HepG2 (cell line): ENCODE measurements around the gene SERPINB6. TPM values are rescaled to one million over a fixed set of nuclear protein-coding genes. Genes with fewer than 3 reads are reported as not detected.

Experiments
- BHLHE40 ChIP-seq: IDR thresholded peaks from 2 replicates; pipeline ENCODE4 v1.6.1; 2011; ENCODE audit warnings: low read length, improper control_type of control experiment
- ETS1 ChIP-seq: sonication (generic); formaldehyde crosslinking; IDR thresholded peaks from 2 replicates; pipeline ENCODE4 v1.4.0; 2020; ENCODE audit warnings: missing genetic modification reagents
- HDAC2 ChIP-seq: sonication (generic); formaldehyde crosslinking; IDR thresholded peaks from 2 replicates; pipeline ENCODE4 v1.4.0; 2020; ENCODE audit warnings: missing genetic modification reagents
- TOE1 ChIP-seq: sonication (generic); formaldehyde crosslinking; IDR thresholded peaks from 2 replicates; pipeline ENCODE4 v1.4.0; 2020; ENCODE audit warnings: mild to moderate bottlenecking, missing genetic modification reagents
- ZNF160 ChIP-seq: sonication (generic); formaldehyde crosslinking; IDR thresholded peaks from 2 replicates; pipeline ENCODE4 v1.8.0; 2022; ENCODE audit warnings: mild to moderate bottlenecking, inconsistent platforms, missing genetic modification reagents
- ZNF557 ChIP-seq: sonication (generic); formaldehyde crosslinking; IDR thresholded peaks from 2 replicates; pipeline ENCODE4 v1.4.0; 2020; ENCODE audit warnings: missing genetic modification reagents
- ZNF619 ChIP-seq: sonication (generic); formaldehyde crosslinking; IDR thresholded peaks from 2 replicates; pipeline ENCODE4 v1.4.0; 2020; ENCODE audit warnings: mild to moderate bottlenecking, missing genetic modification reagents
- polyA plus RNA-seq, 8 experiments: library from polyadenylated mRNA; depleted of rRNA in 3 of 8; stranded (reverse) in 7 of 8; unstranded in 1 of 8; fragments of >200 nt; fragmentation: Illumina TruSeq in 4 of 8; extraction: Trizol in 4 of 8; gene quantifications; 2 replicates each; pipeline versions ENCODE4 v1.2.1 to v1.2.3, GENCODE V29; 2011 to 2016; ENCODE audit warnings: low read depth in 4 of 8, missing spikeins in 1 of 8, mixed read lengths in 1 of 8; ENCODE audit not compliant: insufficient read depth in 1 of 8
- total RNA-seq, 5 experiments: library from RNA; depleted of rRNA; stranded (reverse); fragments of >200 nt; fragmentation: Illumina TruSeq; extraction: Trizol; gene quantifications; 2 replicates each; pipeline ENCODE4 v1.2.3, GENCODE V29; 2016; ENCODE audit warnings: low read depth in 1 of 5
- TF ChIP-seq, protein P1 (sequence below): sonication (generic); formaldehyde crosslinking; IDR thresholded peaks from 2 replicates; pipeline ENCODE4 v1.4.0; 2020; ENCODE audit warnings: missing genetic modification reagents
- TF ChIP-seq, protein P2 (sequence below): sonication (generic); formaldehyde crosslinking; IDR thresholded peaks from 2 replicates; pipeline ENCODE4 v1.5.1; 2020; ENCODE audit warnings: mild to moderate bottlenecking, missing genetic modification reagents, borderline replicate concordance
- TF ChIP-seq, protein P3 (sequence below): conservative IDR thresholded peaks from 2 replicates; pipeline ENCODE4 v1.6.1; 2018; ENCODE audit warnings: missing genetic modification reagents
- TF ChIP-seq, protein P4 (sequence below): sonication (generic); formaldehyde crosslinking; IDR thresholded peaks from 2 replicates; pipeline ENCODE4 v1.5.1; 2020; ENCODE audit warnings: mild to moderate bottlenecking, moderate library complexity, missing genetic modification reagents
- TF ChIP-seq, protein P5 (sequence below): sonication (generic); formaldehyde crosslinking; conservative IDR thresholded peaks from 2 replicates; pipeline ENCODE4 v1.4.0; 2020; ENCODE audit warnings: missing genetic modification reagents

Gene SERPINB6
- total and polyA plus RNA-seq, 2 of the 13 experiments (the other 11 are each of a cell fraction or from before 2014, with no cell fraction given): 38.2 to 61.3 TPM

DNA sequence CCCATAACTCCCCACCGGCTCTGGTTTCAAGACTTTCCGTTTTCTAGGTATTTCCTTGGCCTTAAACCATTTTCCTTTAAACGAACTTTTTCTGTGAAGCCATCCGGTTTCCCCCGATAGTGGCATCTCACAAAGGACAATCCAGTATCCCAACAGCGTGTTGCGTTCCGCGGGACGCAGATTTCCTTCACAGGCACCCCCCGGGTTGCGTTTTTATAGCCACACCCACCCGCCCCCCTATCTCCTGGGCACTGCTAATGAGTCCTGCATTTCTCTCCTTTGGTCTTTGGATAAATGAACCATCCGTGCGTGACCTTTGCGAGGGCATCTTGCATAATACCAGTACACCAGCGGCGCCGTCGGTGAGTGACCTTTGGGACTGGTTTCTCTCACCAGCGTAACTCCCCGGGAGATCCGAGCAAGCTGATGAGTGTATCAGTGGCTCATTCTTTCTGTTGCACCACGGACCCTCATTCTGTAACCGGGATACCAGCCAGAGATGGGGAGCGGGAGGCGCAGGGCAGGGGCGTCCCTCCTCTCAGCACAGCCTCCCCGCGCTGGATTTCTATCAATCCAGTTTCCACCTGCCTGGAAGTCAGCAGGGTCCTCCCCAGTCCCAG is 27.7 kb upstream of the SERPINB6 start (continued):
- no peak for TF ChIP-seq ETS1
- TF ChIP-seq ZNF160 (CRISPR knock-in tag): no peak
- TF ChIP-seq, protein P1, sequence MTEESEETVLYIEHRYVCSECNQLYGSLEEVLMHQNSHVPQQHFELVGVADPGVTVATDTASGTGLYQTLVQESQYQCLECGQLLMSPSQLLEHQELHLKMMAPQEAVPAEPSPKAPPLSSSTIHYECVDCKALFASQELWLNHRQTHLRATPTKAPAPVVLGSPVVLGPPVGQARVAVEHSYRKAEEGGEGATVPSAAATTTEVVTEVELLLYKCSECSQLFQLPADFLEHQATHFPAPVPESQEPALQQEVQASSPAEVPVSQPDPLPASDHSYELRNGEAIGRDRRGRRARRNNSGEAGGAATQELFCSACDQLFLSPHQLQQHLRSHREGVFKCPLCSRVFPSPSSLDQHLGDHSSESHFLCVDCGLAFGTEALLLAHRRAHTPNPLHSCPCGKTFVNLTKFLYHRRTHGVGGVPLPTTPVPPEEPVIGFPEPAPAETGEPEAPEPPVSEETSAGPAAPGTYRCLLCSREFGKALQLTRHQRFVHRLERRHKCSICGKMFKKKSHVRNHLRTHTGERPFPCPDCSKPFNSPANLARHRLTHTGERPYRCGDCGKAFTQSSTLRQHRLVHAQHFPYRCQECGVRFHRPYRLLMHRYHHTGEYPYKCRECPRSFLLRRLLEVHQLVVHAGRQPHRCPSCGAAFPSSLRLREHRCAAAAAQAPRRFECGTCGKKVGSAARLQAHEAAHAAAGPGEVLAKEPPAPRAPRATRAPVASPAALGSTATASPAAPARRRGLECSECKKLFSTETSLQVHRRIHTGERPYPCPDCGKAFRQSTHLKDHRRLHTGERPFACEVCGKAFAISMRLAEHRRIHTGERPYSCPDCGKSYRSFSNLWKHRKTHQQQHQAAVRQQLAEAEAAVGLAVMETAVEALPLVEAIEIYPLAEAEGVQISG: peak; percentile 26
- TF ChIP-seq, protein P2, sequence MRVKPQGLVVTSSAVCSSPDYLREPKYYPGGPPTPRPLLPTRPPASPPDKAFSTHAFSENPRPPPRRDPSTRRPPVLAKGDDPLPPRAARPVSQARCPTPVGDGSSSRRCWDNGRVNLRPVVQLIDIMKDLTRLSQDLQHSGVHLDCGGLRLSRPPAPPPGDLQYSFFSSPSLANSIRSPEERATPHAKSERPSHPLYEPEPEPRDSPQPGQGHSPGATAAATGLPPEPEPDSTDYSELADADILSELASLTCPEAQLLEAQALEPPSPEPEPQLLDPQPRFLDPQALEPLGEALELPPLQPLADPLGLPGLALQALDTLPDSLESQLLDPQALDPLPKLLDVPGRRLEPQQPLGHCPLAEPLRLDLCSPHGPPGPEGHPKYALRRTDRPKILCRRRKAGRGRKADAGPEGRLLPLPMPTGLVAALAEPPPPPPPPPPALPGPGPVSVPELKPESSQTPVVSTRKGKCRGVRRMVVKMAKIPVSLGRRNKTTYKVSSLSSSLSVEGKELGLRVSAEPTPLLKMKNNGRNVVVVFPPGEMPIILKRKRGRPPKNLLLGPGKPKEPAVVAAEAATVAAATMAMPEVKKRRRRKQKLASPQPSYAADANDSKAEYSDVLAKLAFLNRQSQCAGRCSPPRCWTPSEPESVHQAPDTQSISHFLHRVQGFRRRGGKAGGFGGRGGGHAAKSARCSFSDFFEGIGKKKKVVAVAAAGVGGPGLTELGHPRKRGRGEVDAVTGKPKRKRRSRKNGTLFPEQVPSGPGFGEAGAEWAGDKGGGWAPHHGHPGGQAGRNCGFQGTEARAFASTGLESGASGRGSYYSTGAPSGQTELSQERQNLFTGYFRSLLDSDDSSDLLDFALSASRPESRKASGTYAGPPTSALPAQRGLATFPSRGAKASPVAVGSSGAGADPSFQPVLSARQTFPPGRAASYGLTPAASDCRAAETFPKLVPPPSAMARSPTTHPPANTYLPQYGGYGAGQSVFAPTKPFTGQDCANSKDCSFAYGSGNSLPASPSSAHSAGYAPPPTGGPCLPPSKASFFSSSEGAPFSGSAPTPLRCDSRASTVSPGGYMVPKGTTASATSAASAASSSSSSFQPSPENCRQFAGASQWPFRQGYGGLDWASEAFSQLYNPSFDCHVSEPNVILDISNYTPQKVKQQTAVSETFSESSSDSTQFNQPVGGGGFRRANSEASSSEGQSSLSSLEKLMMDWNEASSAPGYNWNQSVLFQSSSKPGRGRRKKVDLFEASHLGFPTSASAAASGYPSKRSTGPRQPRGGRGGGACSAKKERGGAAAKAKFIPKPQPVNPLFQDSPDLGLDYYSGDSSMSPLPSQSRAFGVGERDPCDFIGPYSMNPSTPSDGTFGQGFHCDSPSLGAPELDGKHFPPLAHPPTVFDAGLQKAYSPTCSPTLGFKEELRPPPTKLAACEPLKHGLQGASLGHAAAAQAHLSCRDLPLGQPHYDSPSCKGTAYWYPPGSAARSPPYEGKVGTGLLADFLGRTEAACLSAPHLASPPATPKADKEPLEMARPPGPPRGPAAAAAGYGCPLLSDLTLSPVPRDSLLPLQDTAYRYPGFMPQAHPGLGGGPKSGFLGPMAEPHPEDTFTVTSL (CRISPR knock-in tag): peak; percentile 86
- TF ChIP-seq, protein P3, sequence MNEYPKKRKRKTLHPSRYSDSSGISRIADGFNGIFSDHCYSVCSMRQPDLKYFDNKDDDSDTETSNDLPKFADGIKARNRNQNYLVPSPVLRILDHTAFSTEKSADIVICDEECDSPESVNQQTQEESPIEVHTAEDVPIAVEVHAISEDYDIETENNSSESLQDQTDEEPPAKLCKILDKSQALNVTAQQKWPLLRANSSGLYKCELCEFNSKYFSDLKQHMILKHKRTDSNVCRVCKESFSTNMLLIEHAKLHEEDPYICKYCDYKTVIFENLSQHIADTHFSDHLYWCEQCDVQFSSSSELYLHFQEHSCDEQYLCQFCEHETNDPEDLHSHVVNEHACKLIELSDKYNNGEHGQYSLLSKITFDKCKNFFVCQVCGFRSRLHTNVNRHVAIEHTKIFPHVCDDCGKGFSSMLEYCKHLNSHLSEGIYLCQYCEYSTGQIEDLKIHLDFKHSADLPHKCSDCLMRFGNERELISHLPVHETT (CRISPR knock-in tag): peak; percentile 79
- TF ChIP-seq TOE1 (CRISPR knock-in tag): peak; percentile 59; the same call in 1 of the 2 replicates
- TF ChIP-seq ZNF557 (CRISPR knock-in tag): peak; percentile 91
- TF ChIP-seq BHLHE40: peak; percentile 17; the same call in 1 of the 2 replicates
- TF ChIP-seq, protein P4, sequence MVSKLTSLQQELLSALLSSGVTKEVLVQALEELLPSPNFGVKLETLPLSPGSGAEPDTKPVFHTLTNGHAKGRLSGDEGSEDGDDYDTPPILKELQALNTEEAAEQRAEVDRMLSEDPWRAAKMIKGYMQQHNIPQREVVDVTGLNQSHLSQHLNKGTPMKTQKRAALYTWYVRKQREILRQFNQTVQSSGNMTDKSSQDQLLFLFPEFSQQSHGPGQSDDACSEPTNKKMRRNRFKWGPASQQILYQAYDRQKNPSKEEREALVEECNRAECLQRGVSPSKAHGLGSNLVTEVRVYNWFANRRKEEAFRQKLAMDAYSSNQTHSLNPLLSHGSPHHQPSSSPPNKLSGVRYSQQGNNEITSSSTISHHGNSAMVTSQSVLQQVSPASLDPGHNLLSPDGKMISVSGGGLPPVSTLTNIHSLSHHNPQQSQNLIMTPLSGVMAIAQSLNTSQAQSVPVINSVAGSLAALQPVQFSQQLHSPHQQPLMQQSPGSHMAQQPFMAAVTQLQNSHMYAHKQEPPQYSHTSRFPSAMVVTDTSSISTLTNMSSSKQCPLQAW (CRISPR knock-in tag): peak; percentile 54; the same call in 1 of the 2 replicates
- TF ChIP-seq HDAC2 (CRISPR knock-in tag): peak; percentile 88
- TF ChIP-seq ZNF619 (CRISPR knock-in tag): 0 out of 2 replicates have a peak, but pooled peaks have one; percentile 54
- TF ChIP-seq, protein P5, sequence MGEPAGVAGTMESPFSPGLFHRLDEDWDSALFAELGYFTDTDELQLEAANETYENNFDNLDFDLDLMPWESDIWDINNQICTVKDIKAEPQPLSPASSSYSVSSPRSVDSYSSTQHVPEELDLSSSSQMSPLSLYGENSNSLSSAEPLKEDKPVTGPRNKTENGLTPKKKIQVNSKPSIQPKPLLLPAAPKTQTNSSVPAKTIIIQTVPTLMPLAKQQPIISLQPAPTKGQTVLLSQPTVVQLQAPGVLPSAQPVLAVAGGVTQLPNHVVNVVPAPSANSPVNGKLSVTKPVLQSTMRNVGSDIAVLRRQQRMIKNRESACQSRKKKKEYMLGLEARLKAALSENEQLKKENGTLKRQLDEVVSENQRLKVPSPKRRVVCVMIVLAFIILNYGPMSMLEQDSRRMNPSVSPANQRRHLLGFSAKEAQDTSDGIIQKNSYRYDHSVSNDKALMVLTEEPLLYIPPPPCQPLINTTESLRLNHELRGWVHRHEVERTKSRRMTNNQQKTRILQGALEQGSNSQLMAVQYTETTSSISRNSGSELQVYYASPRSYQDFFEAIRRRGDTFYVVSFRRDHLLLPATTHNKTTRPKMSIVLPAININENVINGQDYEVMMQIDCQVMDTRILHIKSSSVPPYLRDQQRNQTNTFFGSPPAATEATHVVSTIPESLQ (CRISPR knock-in tag): no peak
